GM12891 (cell line): Measurements from ENCODE around the gene MFSD2B.

Experiments used
- PAX5 ChIP-seq: IDR thresholded peaks from 2 replicates; pipeline ENCODE4 v1.6.1; 2011; ENCODE audit warnings: low read length, moderate library complexity, mild to moderate bottlenecking; ENCODE audit not compliant: insufficient read depth, severe bottlenecking
- POLR2A ChIP-seq: IDR thresholded peaks from 2 replicates; pipeline ENCODE4 v1.6.1; 2011; ENCODE audit warnings: low read depth, low read length, control low read depth
- POLR2AphosphoS5 ChIP-seq: IDR thresholded peaks from 2 replicates; pipeline ENCODE4 v1.6.1; 2011; ENCODE audit warnings: low read depth, low read length, control low read depth

GRCh38 chr2:24021122-24021998 is 11.5 kb downstream of the MFSD2B start:
- TF ChIP-seq PAX5 (no peak), POLR2A (no peak), POLR2AphosphoS5 (no peak)
